Activated T-helper 2 cell treated with anti-CD3 and anti-CD28 coated beads, Interferon-gamma antibody, Interleukin-2, Interleukin-4, amounts not matched to agents 10 μg/mL and 5 μg/mL and 100 μg/mL, durations not matched to agents 14 hours and 24 hours and 36 hours (primary cell): Measurements from ENCODE around the gene DENND4B. TPM values are rescaled to one million over a fixed set of nuclear protein-coding genes. Genes with fewer than 3 reads are reported as not detected.

ENCODE experiments used
- DNase-seq: peaks from one replicate; pipeline ENCODE4 v3.0.0; 2021; ENCODE audit warnings: low spot score
- H3K27ac Mint-ChIP-seq: one replicate; pipeline ENCODE4 v1.8.0; 2021; ENCODE audit warnings: mixed read lengths
- H3K27me3 Mint-ChIP-seq: one replicate; pipeline ENCODE4 v1.8.0; 2021; ENCODE audit warnings: low read depth, mixed read lengths
- H3K36me3 Mint-ChIP-seq: one replicate; pipeline ENCODE4 v1.8.0; 2021; ENCODE audit warnings: low read depth, mixed read lengths
- H3K4me1 Mint-ChIP-seq: one replicate; pipeline ENCODE4 v1.8.0; 2021; ENCODE audit warnings: low read depth, mixed read lengths
- H3K4me3 Mint-ChIP-seq: one replicate; pipeline ENCODE4 v1.8.0; 2021; ENCODE audit warnings: low read depth, mild to moderate bottlenecking, moderate library complexity, mixed read lengths
- H3K9me3 Mint-ChIP-seq: one replicate; pipeline ENCODE4 v1.8.0; 2021; ENCODE audit warnings: mixed read lengths
- intact Hi-C: fragments of 100-400 bp; cut with micrococcal nuclease; formaldehyde crosslinking; loops from one replicate; pipeline ENCODE4 v1.15.1; 2023
- total RNA-seq: library from RNA; stranded (reverse); gene quantifications from 2 replicates; pipeline ENCODE4 v1.2.3, GENCODE V29; 2022

The DENND4B gene
- total RNA-seq, 1 donor from 2014 or later, result 124 TPM

- H3K9me3 Mint-ChIP-seq, result no peaks in the 10 kb centered on the region
- H3K27me3 Mint-ChIP-seq, result no peaks in the 10 kb centered on the region
- DNase-seq, result no peak
- H3K27ac Mint-ChIP-seq, result no peak overlapping the region
- H3K4me3 Mint-ChIP-seq, result no peak overlapping the region
- peaks cover 8% of the 10 kb centered on the region for H3K4me1 Mint-ChIP-seq
- intact Hi-C loops, result loop anchor here (10.0 kb wide), 1 partner anchor 65 kb away; no protein-coding TSS in a partner anchor
- H3K36me3 Mint-ChIP-seq, result peaks cover 9% of the 10 kb centered on the region
Observed at GRCh38 chr1:153880024-153880423, 66.5 kb downstream of the DENND4B start.

Other genes starting within 250 kb of the DENND4B start
- gene INTS3, start 218.7 kb downstream of the DENND4B start, total RNA-seq, result 53.8 and 54.0 TPM in 2 replicates
- gene SLC27A3, start 171.3 kb downstream of the DENND4B start, total RNA-seq, result 11.5 and 13.7 TPM in 2 replicates
- gene GATAD2B, start 23.7 kb downstream of the DENND4B start, total RNA-seq, result 70.0 and 70.2 TPM in 2 replicates
- gene CRTC2, start 11.9 kb upstream of the DENND4B start, total RNA-seq, result 71.6 and 79.1 TPM in 2 replicates
- 74.8 and 76.5 TPM in 2 replicates for gene SLC39A1, start 16.8 kb upstream of the DENND4B start, total RNA-seq
- gene CREB3L4, start 21.2 kb upstream of the DENND4B start, total RNA-seq, result 12.5 TPM in 2 replicates
- gene JTB, start 31.0 kb upstream of the DENND4B start, total RNA-seq, result 148 and 152 TPM in 2 replicates
- 5.7 and 7.6 TPM in 2 replicates for gene RAB13, start 39.6 kb upstream of the DENND4B start, total RNA-seq
- 1,296 and 1,372 TPM in 2 replicates for gene RPS27, start 44.0 kb upstream of the DENND4B start, total RNA-seq
- gene NUP210L, start 208.4 kb upstream of the DENND4B start, total RNA-seq, result 0.05 and 0.07 TPM in 2 replicates
- gene TPM3, start 245.4 kb upstream of the DENND4B start, total RNA-seq, result 696 and 759 TPM in 2 replicates